Progenitor cell of endocrine pancreas (in vitro differentiated cells): ENCODE measurements around the gene TES. TPM values are rescaled to one million over a fixed set of nuclear protein-coding genes. Genes with fewer than 3 reads are reported as not detected.

ENCODE experiments used
- DNase-seq: peaks from one replicate; pipeline ENCODE4 v3.0.0; 2021; ENCODE audit warnings: low spot score; ENCODE audit not compliant: unreplicated experiment
- H3K27ac Mint-ChIP-seq: 2 replicates; pipeline ENCODE4 v1.8.0; 2021; ENCODE audit warnings: mild to moderate bottlenecking, moderate library complexity, mixed read lengths
- H3K27me3 Mint-ChIP-seq: 2 replicates; pipeline ENCODE4 v1.8.0; 2021; ENCODE audit warnings: mixed read lengths
- H3K36me3 Mint-ChIP-seq: 2 replicates; pipeline ENCODE4 v1.8.0; 2022; ENCODE audit warnings: mixed read lengths; ENCODE audit not compliant: insufficient read depth
- H3K4me1 Mint-ChIP-seq: 2 replicates; pipeline ENCODE4 v1.8.0; 2021; ENCODE audit warnings: low read depth, mixed read lengths
- H3K4me3 Mint-ChIP-seq: 2 replicates; pipeline ENCODE4 v1.8.0; 2021; ENCODE audit warnings: low read depth, mild to moderate bottlenecking, moderate library complexity, mixed read lengths
- H3K9me3 Mint-ChIP-seq: 2 replicates; pipeline ENCODE4 v1.8.0; 2021; ENCODE audit warnings: low read depth, mixed read lengths
- CTCF ChIP-seq: fragments of 200-600 bp; sonication (generic); IDR thresholded peaks from one replicate; pipeline ENCODE4 v1.5.0; 2021; ENCODE audit warnings: antibody characterized with exemption, mild to moderate bottlenecking; ENCODE audit not compliant: unreplicated experiment
- total RNA-seq: library from RNA; stranded (reverse); gene quantifications from 2 replicates; pipeline ENCODE4 v1.2.1, GENCODE V29; 2021

TES gene
- total RNA-seq, 1 donor from 2014 or later: 123 TPM

GRCh38 chr7:116258734-116259133 lies 48.4 kb downstream of the TES start:
- Mint-ChIP-seq H3K36me3 (peaks cover 20% of the 10 kb centered on the region), H3K4me1 (peaks cover 4% of the 10 kb centered on the region), H3K27ac (no peak overlapping the region), H3K4me3 (no peak overlapping the region), H3K27me3 (no peaks in the 10 kb centered on the region), H3K9me3 (no peaks in the 10 kb centered on the region)
- DNase-seq: no peak
- TF ChIP-seq CTCF: peak; percentile 88

GRCh38 chr7:116259156-116259870 lies 49.0 kb downstream of the TES start:
- Mint-ChIP-seq H3K4me1 (peaks cover 4% of the 10 kb centered on the region), H3K27ac (no peak overlapping the region), H3K36me3 (peaks cover 19% of the 10 kb centered on the region), H3K4me3 (no peak overlapping the region), H3K27me3 (no peaks in the 10 kb centered on the region), H3K9me3 (no peaks in the 10 kb centered on the region)
- no peak for DNase-seq
- TF ChIP-seq CTCF: no peak

- no peak overlapping the region for H3K4me3 Mint-ChIP-seq
- no peak for DNase-seq
- H3K27ac Mint-ChIP-seq: no peak overlapping the region
- H3K36me3 Mint-ChIP-seq: peaks cover 16% of the 10 kb centered on the region
- no peaks in the 10 kb centered on the region for H3K27me3 Mint-ChIP-seq
- TF ChIP-seq CTCF: no peak
- peaks cover 4% of the 10 kb centered on the region for H3K4me1 Mint-ChIP-seq
- no peaks in the 10 kb centered on the region for H3K9me3 Mint-ChIP-seq
Measured at GRCh38 chr7:116259871-116260440, 49.6 kb downstream of the TES start.

- no peak overlapping the region for H3K4me3 Mint-ChIP-seq
- no peaks in the 10 kb centered on the region for H3K27me3 Mint-ChIP-seq
- no peak for TF ChIP-seq CTCF
Measured at GRCh38 chr7:116261904-116262303, 51.6 kb downstream of the TES start.

GRCh38 chr7:116265881-116266280 lies 55.5 kb downstream of the TES start:
- Mint-ChIP-seq H3K36me3 (no peaks in the 10 kb centered on the region), H3K9me3 (no peaks in the 10 kb centered on the region), H3K4me1 (no peaks in the 10 kb centered on the region), H3K4me3 (no peak overlapping the region), H3K27me3 (peaks cover 3% of the 10 kb centered on the region), H3K27ac (no peak overlapping the region)
- DNase-seq: no peak
- TF ChIP-seq CTCF: no peak

More at GRCh38 chr7:116261904-116262303, 51.6 kb downstream of the TES start:
- Mint-ChIP-seq H3K4me1 (peaks cover 4% of the 10 kb centered on the region), H3K27ac (no peak overlapping the region), H3K9me3 (no peaks in the 10 kb centered on the region), H3K36me3 (peaks cover 12% of the 10 kb centered on the region)
- no peak for DNase-seq
